Breast epithelium (tissue), 3 donors: ENCODE measurements around the gene AP3S2.

ENCODE experiments used
- POLR2AphosphoS5 ChIP-seq, 3 donors: sonication (generic); formaldehyde crosslinking; IDR thresholded peaks; one replicate each; pipeline ENCODE4 v1.6.1; 2017; ENCODE audit warnings: antibody characterized with exemption in 3 of 3
- TF ChIP-seq, protein P1 (sequence below), 3 donors: fragments of 450-650 bp; IDR thresholded peaks; one replicate each; pipeline ENCODE4 v1.5.1; 2016 to 2017; ENCODE audit warnings: antibody characterized with exemption in 3 of 3, mild to moderate bottlenecking in 3 of 3, moderate library complexity in 3 of 3

GRCh38 chr15:89900849-89901248 is 7.1 kb upstream of the AP3S2 start:
- TF ChIP-seq, protein P1, sequence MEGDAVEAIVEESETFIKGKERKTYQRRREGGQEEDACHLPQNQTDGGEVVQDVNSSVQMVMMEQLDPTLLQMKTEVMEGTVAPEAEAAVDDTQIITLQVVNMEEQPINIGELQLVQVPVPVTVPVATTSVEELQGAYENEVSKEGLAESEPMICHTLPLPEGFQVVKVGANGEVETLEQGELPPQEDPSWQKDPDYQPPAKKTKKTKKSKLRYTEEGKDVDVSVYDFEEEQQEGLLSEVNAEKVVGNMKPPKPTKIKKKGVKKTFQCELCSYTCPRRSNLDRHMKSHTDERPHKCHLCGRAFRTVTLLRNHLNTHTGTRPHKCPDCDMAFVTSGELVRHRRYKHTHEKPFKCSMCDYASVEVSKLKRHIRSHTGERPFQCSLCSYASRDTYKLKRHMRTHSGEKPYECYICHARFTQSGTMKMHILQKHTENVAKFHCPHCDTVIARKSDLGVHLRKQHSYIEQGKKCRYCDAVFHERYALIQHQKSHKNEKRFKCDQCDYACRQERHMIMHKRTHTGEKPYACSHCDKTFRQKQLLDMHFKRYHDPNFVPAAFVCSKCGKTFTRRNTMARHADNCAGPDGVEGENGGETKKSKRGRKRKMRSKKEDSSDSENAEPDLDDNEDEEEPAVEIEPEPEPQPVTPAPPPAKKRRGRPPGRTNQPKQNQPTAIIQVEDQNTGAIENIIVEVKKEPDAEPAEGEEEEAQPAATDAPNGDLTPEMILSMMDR (IDR thresholded peaks at IDR 0.05) = no peak
- no peak for TF ChIP-seq POLR2AphosphoS5 (IDR thresholded peaks at IDR 0.05)
